Stimulated activated CD8-positive, alpha-beta memory T cell treated with anti-CD3 and anti-CD28 coated beads, Interleukin-12 subunit alpha, Interleukin-12 subunit beta, amount 100 ng/mL, for 24 hours (primary cell): ENCODE results near the gene IGFBP2.

Experiments
- DNase-seq: peaks from one replicate; pipeline ENCODE4 v3.0.0-alpha.2; 2020; ENCODE audit errors: extremely low read depth

Gene IGFBP2

DNA sequence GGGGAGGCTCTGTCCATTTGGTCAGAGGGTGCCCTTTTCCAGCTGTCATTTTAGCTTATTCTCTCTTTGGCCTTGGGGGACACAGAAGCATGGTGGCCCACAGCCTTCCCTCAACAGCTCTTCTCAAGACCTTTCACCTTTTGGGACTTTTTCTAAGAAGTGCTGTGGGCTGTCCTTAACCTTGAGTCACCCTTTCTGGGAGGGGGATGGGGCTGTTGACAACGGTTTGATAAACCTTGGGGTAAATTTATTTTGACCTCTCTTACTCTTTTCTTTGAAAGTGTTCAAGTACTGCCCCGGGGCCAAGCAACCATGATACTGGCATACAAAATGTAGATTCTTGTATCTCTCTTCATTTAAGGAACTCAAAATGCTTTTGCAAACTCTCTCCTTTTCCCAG is 48.5 kb downstream of the IGFBP2 start:
- DNase-seq, result no peak

DNA sequence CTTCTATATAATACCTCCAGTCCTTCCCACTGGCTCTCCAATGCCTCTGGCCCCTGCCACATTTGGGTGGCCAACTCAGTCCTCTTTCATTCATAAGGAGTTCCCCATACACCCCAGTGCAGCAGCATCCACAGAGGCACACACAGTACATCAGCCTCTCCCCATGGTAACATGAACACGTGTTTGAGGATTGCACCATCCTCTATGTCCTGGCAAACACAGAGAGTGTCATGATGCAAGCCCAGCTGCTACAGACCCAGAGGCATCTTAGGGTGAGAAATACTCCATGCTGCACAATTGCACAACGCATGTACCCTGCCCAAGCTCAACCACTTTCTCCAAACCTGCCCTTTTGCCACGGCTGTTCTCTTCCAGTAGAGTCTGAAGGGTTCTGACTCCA is 50.6 kb downstream of the IGFBP2 start:
- no peak for DNase-seq

DNA sequence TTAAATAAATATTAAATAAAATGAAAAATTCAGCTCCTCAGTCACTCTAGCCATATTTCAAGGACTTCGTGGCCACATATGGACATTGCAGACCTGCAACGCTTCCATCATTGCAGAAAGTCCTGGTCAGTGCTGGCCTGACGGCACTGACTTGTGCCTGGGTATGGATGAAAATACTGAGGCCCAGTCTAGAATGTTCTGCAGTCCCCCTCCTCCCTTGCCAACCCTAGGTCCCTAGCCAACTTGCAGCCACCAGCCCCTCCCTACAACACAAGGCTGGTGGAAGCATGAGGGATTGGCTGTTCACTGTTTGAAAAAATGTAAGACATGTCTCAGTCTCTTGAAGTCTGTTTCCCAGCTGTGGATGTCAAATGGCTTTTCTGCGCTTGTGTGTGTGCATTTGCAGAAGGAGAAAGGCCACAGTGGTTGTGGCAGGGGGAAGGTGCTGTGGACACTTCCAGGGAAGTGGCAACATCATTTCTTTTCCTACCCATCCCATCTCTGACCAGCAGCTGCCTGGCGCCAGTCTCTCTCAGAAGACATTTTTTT is 52.2 kb downstream of the IGFBP2 start:
- DNase-seq, result no peak

DNA sequence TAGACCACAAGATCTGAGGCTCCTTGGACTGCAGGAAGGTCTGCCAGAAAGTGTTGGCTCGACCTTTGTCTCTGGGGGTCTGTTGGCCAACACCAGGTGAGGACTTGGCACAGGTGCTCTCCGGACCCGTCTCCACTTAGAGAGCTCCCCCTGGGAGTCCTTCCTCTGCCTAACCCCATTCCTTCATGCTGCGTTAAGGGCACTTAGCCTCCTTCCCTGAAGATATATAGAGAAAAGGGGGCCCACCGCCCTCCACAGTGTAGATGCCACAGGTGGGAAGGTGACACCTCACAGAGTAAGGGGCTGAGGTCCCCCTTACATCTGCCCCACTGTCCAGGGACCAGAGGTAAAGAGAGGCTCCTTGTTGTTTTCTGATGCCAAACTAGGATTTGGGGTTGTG is 53.9 kb downstream of the IGFBP2 start:
- DNase-seq, result no peak

DNA sequence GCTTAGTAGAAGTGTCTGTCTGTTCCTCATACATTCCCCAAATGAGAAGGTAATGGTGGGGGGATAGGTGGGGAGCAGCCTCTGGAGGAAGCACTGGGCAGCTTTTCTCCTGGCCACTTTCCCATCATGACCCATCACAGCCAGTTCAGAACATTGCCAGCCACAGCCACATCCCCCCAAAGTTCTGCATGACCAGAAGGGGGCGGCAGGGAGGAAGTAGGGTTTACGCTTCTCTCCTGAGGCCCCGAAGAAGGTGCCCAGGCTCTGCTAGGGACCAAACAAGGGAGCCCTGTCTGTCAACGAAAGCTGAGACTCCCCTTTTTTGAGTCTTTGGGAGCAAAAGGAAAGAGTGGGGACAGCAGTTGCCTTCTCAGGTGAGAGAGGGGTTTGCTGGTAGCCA is 54.4 kb downstream of the IGFBP2 start:
- no peak for DNase-seq

DNA sequence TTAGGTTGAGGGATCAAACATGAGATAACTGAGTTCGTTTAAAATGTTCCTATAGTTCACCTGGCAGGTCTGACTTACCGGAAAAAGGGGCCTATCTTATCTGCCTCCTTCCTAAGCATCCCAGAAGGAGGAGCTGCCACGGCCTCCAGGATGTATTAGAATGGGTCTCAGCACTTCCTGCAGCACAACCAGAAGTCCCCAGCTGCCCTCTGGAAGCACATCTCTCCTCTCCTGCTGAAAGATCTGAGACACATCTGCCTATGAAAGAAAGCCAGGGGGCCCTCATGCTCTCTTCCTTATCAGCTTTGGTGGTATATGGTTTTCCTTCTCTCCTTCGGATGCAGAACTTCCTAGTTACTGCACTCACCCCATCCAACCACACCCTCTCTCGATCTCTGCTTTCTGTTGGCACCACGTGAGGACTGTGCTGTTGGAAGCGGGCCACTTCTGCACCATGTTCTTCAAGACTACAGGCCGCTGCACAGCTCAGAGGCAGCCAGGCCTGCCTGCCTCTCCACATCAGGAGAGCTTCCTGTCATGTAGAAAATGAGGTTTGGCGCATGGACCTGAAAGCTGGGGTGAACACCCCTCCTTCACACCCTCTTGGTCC is 55.6 kb downstream of the IGFBP2 start:
- no peak for DNase-seq

DNA sequence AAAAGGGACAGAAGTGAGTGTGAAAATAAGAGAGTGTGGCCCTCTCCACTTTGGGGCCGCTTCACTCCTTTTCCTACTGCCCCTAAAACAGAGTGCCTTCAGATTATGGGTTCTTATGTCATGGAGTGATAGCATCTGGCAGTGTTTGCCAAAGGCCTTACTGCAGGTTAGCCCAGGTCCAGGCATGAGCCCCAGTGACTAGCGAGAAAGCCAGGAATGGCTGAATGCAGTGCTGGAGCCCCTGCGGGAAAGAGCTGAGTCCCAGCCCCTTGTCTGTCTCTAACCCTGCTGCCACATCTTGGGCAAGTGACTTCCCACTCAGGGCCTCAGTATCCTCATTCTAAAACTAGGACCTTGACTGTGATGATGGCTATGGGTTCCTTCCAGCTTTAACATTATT is 56.2 kb downstream of the IGFBP2 start:
- no peak for DNase-seq

DNA sequence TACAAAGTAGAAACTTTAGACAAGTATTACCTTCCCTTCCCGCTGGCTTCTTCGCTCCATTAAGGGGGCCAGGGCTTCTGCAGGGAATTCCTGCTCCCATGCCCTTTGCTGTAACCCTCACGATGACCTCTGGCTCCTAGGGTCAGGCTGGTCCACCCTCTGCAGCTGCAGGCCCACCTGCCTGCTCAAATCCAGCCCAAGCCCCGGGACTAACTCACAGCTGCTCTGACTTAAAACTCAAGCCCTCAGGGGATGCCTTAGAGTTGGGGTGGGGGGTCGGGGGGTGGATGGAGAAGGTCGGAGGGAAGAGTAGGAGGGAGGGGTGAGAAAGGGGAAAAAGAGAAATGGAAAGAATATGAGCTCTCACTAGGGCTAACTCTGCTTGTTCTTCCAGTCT is 57.2 kb downstream of the IGFBP2 start:
- DNase-seq, result no peak

DNA sequence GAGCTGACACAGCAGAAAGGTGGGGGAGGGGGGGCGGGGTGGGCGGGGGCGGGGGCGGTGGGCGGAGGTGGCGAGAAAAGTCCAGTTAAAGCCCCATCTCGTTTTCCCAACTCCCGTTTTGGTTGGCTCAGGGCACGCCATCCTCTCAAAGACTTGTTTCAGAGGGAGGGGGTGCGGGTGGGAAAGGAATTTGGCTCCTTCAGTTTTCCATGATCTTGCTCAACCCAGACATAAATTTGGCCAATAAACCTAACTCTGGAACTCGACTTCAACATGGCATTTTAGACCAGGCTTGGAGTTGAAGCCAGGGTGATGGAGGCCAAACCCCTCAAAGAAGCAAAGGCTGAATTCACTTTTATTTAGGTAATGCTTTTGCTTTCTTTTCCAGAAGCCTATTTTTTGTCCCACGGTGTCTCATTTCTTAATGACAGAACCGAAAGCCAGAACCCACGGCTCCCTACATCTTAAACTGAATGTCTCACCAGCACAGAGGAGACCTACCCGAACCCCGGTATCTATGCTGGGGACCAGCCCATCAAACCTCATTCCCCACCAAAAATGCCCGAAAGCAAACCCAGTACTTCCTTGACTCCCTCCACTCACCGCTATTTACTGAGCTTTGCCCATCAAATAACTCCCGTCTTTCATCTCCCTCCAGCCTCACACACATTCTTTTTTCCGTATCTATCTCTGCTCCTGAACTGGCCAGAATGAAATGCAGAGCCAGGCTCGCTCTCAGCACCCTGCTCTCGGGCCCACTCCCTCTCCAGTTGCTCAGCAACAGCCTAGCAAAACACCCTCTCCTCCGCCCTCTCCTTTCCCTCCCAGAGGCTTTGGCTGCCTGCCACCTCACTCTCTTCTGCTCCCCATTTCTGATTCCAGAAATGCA is 57.9 kb downstream of the IGFBP2 start:
- no peak for DNase-seq

DNA sequence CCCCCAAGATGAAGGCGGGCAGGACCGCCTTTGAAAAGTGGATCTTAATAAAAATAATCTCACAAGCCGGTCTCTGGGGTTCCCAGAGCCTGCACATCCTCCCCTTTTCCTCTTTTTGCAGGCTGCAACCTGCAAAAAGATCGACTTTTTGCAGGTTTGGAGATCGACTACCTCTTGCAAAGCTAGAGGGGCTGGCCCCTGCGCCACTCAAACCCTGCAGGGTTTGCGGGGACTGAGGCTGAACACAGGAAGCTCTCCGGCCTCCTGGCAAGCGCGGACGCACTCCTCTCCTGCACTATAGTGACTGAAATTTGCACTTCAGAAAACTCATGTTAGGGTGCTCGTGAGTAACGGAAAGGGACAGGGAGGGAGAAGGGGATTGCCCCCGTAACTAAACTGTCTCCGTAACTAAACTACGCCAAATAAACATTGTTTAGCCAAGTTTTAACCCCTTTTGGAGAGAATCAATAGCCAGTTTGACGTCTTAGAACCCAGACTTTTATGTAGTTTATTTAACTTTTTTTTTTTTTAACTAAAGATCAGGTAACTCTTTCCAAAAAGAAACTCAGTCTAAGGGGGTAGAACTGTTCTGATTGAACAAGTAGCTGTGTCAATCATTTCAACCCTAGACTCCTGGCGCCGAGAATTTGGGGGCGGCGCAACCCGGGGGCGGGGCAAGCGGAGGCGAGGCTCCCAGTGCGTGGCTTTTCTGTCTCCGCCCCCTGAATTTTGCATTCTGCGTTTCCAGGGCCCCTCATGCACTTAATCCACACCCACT is 59.6 kb downstream of the IGFBP2 start:
- DNase-seq, result peak; percentile 43

DNA sequence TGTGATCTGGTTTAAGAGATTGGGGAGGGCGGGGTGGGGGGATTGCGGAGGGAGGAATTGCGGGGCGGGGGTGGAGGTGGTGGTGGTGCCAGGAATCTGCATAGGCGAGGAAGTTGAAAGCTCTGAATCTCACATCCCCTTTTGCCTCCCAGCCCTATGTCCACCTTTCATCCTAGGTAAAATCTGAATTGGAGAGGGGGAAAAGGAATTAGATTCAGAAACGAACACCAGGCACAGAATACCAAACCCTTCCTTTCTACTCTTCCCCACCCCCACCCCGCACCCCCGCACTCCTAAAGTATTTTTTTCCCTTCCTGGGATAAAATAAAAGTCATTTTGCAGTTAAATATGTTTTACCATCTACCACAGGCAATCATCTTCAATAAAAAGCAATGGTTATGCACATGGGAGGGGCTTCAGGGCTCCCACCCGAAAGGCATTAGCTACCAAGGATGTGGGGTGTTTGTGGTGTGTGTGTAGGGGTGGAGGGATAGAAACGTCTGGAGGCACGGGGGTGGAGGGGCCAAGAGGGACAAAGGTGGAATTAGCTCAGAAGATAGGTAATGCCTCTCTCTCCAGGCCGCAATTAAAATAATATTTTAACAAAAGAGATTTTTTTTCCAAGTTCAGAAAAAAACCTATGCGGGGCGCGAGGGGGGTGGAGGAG is 60.3 kb downstream of the IGFBP2 start:
- DNase-seq, result no peak

DNA sequence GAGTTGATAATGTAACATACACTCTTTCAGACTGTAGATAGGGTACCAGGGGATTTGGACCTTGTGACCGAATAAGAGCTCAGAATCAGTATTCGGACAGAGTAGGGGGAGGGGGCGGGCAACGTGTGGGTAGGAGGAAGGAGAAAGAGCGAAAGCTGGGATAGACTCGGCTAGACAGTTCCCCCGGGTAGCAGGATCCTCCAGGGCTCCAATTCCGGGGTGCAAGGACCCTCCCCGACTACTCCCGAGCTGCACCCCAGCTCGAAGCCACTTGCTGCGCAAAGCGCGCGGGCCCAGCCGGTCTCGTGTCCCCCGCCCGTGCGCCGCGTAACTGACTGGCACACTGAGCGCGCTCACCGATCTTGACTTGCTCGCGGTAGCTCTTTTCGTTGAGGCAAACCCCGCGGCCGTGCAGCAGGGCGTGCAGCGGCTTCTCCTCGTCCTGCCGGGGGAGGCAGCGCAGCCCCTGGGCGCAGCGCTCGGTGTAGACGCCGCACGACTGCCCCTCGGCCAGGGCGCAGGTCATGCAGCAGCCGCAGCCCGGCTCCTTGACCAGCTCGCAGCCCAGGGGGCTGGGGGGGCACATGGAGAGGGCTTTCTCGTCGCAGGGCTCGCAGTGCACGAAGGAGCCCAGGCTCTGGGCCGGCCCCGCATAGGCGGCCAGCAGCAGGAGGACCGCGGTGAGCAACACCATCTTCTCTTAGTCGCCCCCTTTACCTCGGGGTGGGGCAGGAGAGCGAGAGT is 61.0 kb downstream of the IGFBP2 start:
- no peak for DNase-seq

DNA sequence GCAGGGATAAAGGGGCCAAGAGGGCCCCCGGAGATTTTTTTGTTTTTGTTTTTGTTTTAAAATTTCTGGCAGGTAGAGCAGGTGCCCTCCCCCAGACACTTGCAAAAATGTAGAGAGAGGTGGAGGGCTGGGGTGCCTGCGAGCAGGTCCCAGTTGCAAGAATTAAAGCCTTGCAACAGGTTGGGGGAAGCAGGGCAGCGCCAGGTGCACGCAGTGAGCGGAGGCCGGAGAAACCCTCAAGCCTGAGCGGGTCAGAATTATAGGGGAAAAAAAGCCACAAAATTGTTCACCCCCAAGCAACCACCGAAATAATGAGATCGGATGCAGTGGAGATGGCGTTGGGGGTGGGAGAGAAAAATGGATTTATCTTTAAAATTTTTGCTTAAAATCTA is 61.6 kb downstream of the IGFBP2 start:
- DNase-seq, result no peak

DNA sequence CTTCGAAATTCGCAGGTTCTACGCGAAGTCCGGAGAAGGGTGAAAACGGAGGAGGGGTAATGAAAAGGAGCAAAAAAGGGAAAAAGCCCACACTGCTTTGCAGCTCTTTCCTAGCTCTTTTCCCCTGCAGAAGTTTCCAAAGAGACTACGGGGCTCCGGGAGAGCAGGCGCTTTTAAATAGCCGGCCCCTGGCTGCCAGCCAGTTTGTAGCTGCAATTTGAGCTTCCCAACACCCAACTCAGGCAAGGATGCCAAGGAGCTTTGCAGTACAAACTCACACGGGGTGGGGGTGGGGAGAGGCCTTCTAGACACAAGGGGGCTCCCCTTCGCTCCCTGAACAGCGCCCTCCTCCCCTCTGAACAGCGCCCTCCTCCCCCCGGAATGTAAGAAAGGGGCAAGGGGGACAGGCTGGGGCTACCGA is 62.2 kb downstream of the IGFBP2 start, which contains the start of gene IGFBP5:
Gene IGFBP5 (minus strand): TSS at position 149 of the 421 bp plus-strand sequence. CDS start 774 bp downstream, outside the sequence.
- DNase-seq, result no peak

DNA sequence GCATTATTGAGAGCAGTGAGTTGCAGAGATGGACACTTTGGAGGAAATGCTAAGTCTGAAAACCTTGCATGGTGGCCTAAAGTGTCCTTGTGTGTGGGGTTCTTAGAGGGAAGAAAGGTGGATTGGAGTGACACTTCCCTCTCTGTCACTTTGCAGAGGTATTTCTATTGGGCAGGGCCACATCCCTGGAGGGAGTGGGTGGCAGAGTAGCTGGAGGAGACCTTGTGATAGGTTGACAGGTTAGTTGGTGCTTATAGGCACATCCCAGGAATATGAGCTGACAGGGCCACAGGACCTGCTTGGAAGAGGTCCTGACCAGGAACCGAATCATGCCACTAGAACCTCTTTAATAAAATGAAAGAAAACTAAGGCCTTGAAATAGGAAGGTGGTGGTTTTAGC is 63.1 kb downstream of the IGFBP2 start:
- no peak for DNase-seq

DNA sequence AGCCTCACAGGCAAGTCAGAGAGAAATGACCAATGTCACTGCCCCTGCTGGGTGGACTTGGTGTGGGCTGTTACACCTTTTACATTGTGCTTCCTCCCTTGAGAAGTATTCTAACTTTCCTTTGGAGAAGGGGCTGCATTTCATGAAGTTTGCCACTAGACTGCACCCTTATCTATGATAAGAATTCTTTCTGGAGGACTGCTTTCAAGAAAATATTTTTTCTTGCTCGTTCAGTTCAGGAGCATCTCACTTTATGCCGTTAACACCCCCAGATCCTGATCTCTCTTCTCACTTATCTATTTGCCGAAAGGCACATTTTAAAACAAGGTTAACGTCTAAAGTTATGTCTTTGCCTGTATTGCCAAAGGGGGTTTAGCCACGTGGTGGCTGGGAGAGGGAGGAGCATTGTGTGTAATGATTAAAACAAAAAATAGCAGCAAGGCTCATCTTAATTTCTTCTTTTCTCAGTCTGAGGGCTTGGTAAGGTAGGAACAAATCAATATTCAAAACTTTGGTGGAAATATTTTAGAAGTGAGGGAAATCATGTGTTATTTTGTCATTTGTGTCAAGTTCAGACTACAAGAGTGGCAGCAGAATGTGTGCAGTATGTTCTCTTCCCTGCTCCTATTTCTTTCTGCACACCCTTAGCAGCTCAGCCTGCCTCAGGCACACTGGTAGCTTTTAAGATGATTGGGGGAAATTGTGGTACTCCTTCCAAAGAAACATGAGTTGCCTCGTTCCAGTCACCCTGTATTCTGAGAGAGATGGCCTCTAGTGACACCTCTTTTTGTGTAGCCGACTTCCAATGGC is 63.7 kb downstream of the IGFBP2 start:
- DNase-seq, result no peak

DNA sequence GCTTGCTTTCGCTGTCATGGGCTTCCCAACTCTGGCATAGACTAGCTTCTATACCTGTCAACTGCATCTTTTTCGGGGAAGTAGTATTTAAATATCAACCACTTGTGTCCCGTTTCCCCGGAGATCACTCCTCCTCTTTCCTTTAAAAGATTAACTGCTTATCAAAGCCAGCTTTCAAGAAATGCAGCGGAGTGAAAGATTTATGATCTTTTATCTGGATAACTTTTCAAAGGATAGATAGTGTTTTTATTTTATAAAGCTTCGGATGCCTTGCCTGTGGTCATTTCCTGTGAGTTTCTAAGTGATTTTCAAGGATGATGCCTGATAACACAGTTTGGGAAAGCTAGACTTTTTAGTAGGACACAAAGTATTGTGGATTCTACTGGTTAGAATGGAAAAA is 65.1 kb downstream of the IGFBP2 start:
- DNase-seq, result no peak

DNA sequence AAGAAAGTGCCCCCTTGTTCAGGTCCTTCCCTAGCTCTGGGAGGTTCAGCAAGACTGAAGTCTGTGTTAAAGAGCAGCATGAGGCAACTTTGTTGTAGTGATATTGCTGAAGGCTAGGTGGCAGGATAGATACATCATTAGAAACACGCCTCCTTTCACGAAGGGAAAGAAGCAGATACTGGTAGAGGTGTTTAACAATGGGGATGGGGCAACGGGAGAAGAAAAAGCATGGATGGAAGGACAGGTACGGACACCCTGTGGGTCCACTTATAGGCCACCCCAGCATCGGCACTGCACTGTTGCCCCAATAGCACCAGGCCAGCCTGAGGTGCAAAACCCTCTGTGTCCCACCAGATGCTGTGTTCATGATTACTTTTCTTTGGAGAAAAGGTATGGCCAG is 65.7 kb downstream of the IGFBP2 start:
- no peak for DNase-seq

DNA sequence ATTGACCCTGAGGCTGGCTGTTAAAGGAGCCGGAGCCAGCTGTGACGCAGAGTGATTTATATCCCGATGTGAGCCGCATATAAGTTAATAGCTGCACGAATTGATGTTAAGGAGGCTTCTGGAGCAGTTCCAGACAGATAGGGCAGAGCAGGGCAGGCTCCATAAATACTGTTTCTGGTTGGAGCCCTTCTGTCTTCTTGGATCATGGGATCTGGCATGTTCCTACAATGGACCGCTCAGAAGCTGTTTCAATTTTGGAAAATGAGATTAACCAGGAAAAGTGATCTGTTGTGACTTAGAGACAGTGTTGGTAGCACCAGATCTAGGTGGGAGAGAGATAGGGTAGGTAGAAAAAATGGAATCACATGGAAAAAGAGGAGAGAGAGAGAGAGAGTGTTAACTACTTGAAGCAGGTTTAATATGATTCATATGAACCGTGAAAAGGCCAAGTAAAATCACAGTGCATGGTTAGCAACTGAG is 66.9 kb downstream of the IGFBP2 start:
- DNase-seq, result no peak

DNA sequence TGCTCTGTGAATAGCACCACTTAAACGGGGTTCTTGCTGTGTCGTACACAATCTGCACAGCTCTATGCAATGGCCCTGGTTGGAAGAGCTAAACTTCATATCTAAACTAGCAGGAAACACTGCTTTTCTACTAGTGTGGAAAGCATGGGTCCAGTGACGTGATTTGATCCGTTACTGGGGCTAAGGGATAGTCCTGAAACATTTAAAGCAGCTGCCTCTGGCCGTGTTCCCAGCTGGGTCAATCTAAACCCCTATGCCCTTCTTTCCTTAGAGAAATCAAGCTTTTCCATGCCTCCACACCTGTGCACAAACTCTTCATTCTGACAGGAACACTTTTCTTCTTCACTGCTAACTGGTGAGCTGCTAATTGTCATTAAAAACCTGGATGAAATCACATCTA is 67.6 kb downstream of the IGFBP2 start:
- no peak for DNase-seq
